K562 (cell line): ENCODE data around the gene MMP1. TPM values are rescaled to one million over a fixed set of nuclear protein-coding genes. Genes with fewer than 3 reads are reported as not detected.

ENCODE experiments used
- ATAC-seq: fragments of 200-7000 bp; cut with Tn5 transposase; 3 replicates; pipeline ENCODE4 v1.9.1; 2020; ENCODE audit warnings: moderate library complexity
- BruUV-seq: library from RNA; stranded (reverse); fragments of 400-500 nt; replicated peaks from 2 replicates; lab custom pipeline; 2021; lab: Mats Ljungman, UMichigan
- CTCF ChIA-PET: fragments of 300-600 bp; formaldehyde crosslinking; extraction: SDS; loops from one replicate; lab custom pipeline; 2021; ENCODE audit warnings: low intra/inter-chr PET ratio; lab: Yijun Ruan, JAX
- POLR2A ChIA-PET: fragments of 300-600, 350-650 bp; sonication (Branson Sonifier 250); formaldehyde crosslinking; extraction: SDS; loops from one replicate; lab custom pipeline; 2021; ENCODE audit warnings: antibody characterized with exemption, inconsistent platforms; lab: Yijun Ruan, JAX
- DNase-seq, 4 experiments: peaks; one replicate each; pipeline versions ENCODE4 v3.0.0 to v3.0.0-alpha.2; 2011 to 2018; ENCODE audit warnings: low spot score in 3 of 4, mixed read lengths in 3 of 4; ENCODE audit errors: extremely low read depth in 1 of 4
- FAIRE-seq: peaks from 2 replicates; lab custom pipeline; 2011; peaks lifted over from hg19 to GRCh38; lab: Jason Lieb, UNC
- H2AFZ ChIP-seq: 2 replicates; pipeline ENCODE4 v1.6.0; 2011; ENCODE audit warnings: low read depth, low read length, control low read depth, inconsistent platforms
- H3K27ac ChIP-seq: fragments of 200-600 bp; 3 replicates; pipeline ENCODE4 v1.8.0; 2011; ENCODE audit warnings: low read depth, mild to moderate bottlenecking, control low read depth, inconsistent platforms, low read length, moderate library complexity, mixed read lengths; ENCODE audit errors: extremely low read depth
- H3K27me3 ChIP-seq, 2 experiments: fragments of 300-600 bp in 1 of 2; 2 replicates in 1 of 2; 3 replicates in 1 of 2; pipeline versions ENCODE4 v1.6.0 to v1.8.0; 2011; ENCODE audit warnings: inconsistent platforms in 2 of 2, low read length in 2 of 2, mild to moderate bottlenecking in 1 of 2, mixed read lengths in 1 of 2, moderate library complexity in 1 of 2; ENCODE audit not compliant: control insufficient read depth in 2 of 2, insufficient read depth in 2 of 2
- H3K36me3 ChIP-seq: fragments of 300-600 bp; 3 replicates; pipeline ENCODE4 v1.8.0; 2011; ENCODE audit warnings: mild to moderate bottlenecking, low read length, inconsistent platforms; ENCODE audit not compliant: control insufficient read depth, insufficient read depth
- H3K4me1 ChIP-seq, 2 experiments: fragments of 200-600 bp in 1 of 2; replicated peaks in 1 of 2; 2 replicates in 1 of 2; 3 replicates in 1 of 2; pipeline versions ENCODE4 v1.5.1 to v1.8.0; 2011; ENCODE audit warnings: inconsistent platforms in 2 of 2, low read length in 2 of 2, mild to moderate bottlenecking in 1 of 2, mixed read lengths in 1 of 2, moderate library complexity in 1 of 2; ENCODE audit not compliant: control insufficient read depth in 2 of 2, insufficient read depth in 2 of 2
- H3K4me2 ChIP-seq: 2 replicates; pipeline ENCODE4 v1.6.1; 2011; ENCODE audit warnings: low read length, control low read depth, inconsistent platforms, mixed read lengths; ENCODE audit not compliant: insufficient read depth
- H3K4me3 ChIP-seq: fragments of 200-600 bp; sonication (generic), shearing (Covaris generic); 2 replicates; pipeline ENCODE4 v1.5.1; 2016; ENCODE audit warnings: control low read depth, inconsistent platforms
- H3K79me2 ChIP-seq: fragments of 200-600 bp; 3 replicates; pipeline ENCODE4 v1.8.0; 2011; ENCODE audit warnings: low read length, inconsistent platforms; ENCODE audit not compliant: control insufficient read depth, insufficient read depth
- H3K9ac ChIP-seq, 2 experiments: 2 replicates each; pipeline versions ENCODE4 v1.6.0 to v1.6.1; 2011; ENCODE audit warnings: low read depth in 2 of 2, low read length in 2 of 2, control low read depth in 1 of 2, inconsistent platforms in 1 of 2, mild to moderate bottlenecking in 1 of 2, mixed read lengths in 1 of 2; ENCODE audit not compliant: insufficient read depth in 1 of 2
- H3K9me1 ChIP-seq: one replicate; pipeline ENCODE4 v1.6.0; 2011; ENCODE audit warnings: inconsistent platforms, mild to moderate bottlenecking, low read length, moderate library complexity; ENCODE audit not compliant: control insufficient read depth, insufficient read depth
- H3K9me3 ChIP-seq: replicated peaks from 2 replicates; pipeline ENCODE4 v1.5.1; 2011; ENCODE audit warnings: low read depth, low read length, inconsistent platforms; ENCODE audit not compliant: control insufficient read depth, insufficient read depth
- H4K20me1 ChIP-seq: replicated peaks from 2 replicates; pipeline ENCODE4 v1.6.1; 2011; ENCODE audit warnings: low read length, inconsistent platforms, mixed read lengths; ENCODE audit not compliant: control insufficient read depth, insufficient read depth
- ATF3 ChIP-seq, 2 experiments: fragments of 450-650 bp in 1 of 2; sonication (generic) in 1 of 2; formaldehyde crosslinking in 1 of 2; IDR thresholded peaks in 1 of 2; conservative IDR thresholded peaks in 1 of 2; 2 replicates each; pipeline versions ENCODE4 v1.6.1 to v1.8.1; 2016 to 2023; ENCODE audit warnings: mild to moderate bottlenecking in 2 of 2, moderate library complexity in 2 of 2, inconsistent platforms in 1 of 2, missing genetic modification reagents in 1 of 2
- CREBBP ChIP-seq: IDR thresholded peaks from one replicate; pipeline ENCODE4 v1.6.1; 2012; ENCODE audit warnings: low read depth, mild to moderate bottlenecking, control low read depth, inconsistent platforms, low read length
- E2F4 ChIP-seq: sonication (generic); formaldehyde crosslinking; IDR thresholded peaks from 2 replicates; pipeline ENCODE4 v1.8.0; 2022; ENCODE audit warnings: mild to moderate bottlenecking, low read depth, missing genetic modification reagents
- ELF2 ChIP-seq: fragments of 250-450 bp; sonication (Bioruptor Pico); IDR thresholded peaks from 2 replicates; pipeline ENCODE4 v1.5.0; 2021; ENCODE audit warnings: mild to moderate bottlenecking
- ELF4 ChIP-seq: fragments of 450-650 bp; formaldehyde crosslinking; IDR thresholded peaks from 2 replicates; pipeline ENCODE4 v1.4.0; 2022; ENCODE audit warnings: missing genetic modification characterization
- HDAC8 ChIP-seq: fragments of 450-650 bp; IDR thresholded peaks from 2 replicates; pipeline ENCODE4 v1.6.1; 2016; ENCODE audit warnings: mild to moderate bottlenecking, missing genetic modification characterization, moderate library complexity, missing compliant biosample characterization
- NFATC3 ChIP-seq: fragments of 450-650 bp; IDR thresholded peaks from 2 replicates; pipeline ENCODE4 v1.6.1; 2017; ENCODE audit warnings: mild to moderate bottlenecking
- RBBP5 ChIP-seq: fragments of 200-600 bp; sonication (generic); IDR thresholded peaks from 2 replicates; pipeline ENCODE4 v1.6.1; 2012; ENCODE audit warnings: borderline replicate concordance, mild to moderate bottlenecking, low read length, control low read depth, inconsistent platforms; ENCODE audit not compliant: insufficient read depth, poor library complexity, severe bottlenecking
- SETDB1 ChIP-seq: IDR thresholded peaks from one replicate; pipeline ENCODE4 v1.6.1; 2012; ENCODE audit warnings: low read length, control low read depth, inconsistent platforms
- SP1 ChIP-seq: sonication (generic); formaldehyde crosslinking; IDR thresholded peaks from 2 replicates; pipeline ENCODE4 v1.8.1; 2022; ENCODE audit warnings: mild to moderate bottlenecking, missing genetic modification reagents
- TEAD2 ChIP-seq: fragments of 450-650 bp; IDR thresholded peaks from 2 replicates; pipeline ENCODE4 v1.6.1; 2016; ENCODE audit warnings: missing genetic modification characterization, control low read depth, missing compliant biosample characterization
- TFAM ChIP-seq: fragments of 250-450 bp; sonication (Bioruptor Pico); conservative IDR thresholded peaks from 2 replicates; pipeline ENCODE4 v1.5.0; 2021; ENCODE audit warnings: mild to moderate bottlenecking, moderate library complexity
- ZEB2 ChIP-seq: fragments of 450-650 bp; IDR thresholded peaks from 2 replicates; pipeline ENCODE4 v1.6.1; 2016
- ZFP36 ChIP-seq: fragments of 150-350 bp; IDR thresholded peaks from 2 replicates; pipeline ENCODE4 v1.6.1; 2018; ENCODE audit warnings: low read length, low read depth; ENCODE audit not compliant: partially characterized antibody
- ZNF134 ChIP-seq: fragments of 250-450 bp; sonication (Bioruptor Pico); conservative IDR thresholded peaks from 2 replicates; pipeline ENCODE4 v1.4.0; 2020
- ZNF212 ChIP-seq: fragments of 450-650 bp; formaldehyde crosslinking; IDR thresholded peaks from 2 replicates; pipeline ENCODE4 v1.4.0; 2020; ENCODE audit warnings: mild to moderate bottlenecking
- ZNF639 ChIP-seq, 2 experiments: fragments of 200-800 bp in 1 of 2; sonication (Bioruptor generic) in 1 of 2; sonication (generic) in 1 of 2; formaldehyde crosslinking in 1 of 2; IDR thresholded peaks in 1 of 2; conservative IDR thresholded peaks in 1 of 2; 2 replicates each; pipeline versions ENCODE4 v1.5.0 to v1.6.1; 2016 to 2020; ENCODE audit warnings: missing compliant biosample characterization in 1 of 2, missing genetic modification characterization in 1 of 2, missing genetic modification reagents in 1 of 2
- WGBS: fragments of 100-300 bp; shearing (Covaris generic); methylation state at CpG from one replicate; pipeline ENCODE4 v1.1.6; 2016; ENCODE audit warnings: low coverage, mixed read lengths; ENCODE audit not compliant: insufficient coverage; ENCODE audit errors: missing lambda C conversion rate; 5-methylcytosine and 5-hydroxymethylcytosine counted together
- in situ Hi-C: fragments of 300-500 bp; cut with MboI; formaldehyde crosslinking; loops from 4 replicates; pipeline ENCODE4 v1.15.0; 2018; ENCODE audit warnings: inconsistent platforms, mixed read lengths
- intact Hi-C: fragments of 100-400 bp; cut with micrococcal nuclease; formaldehyde crosslinking; loops from 2 replicates; pipeline ENCODE4 v1.14.2; 2022
- polyA plus RNA-seq, 8 experiments: library from polyadenylated mRNA; depleted of rRNA in 4 of 8; stranded (reverse) in 5 of 8; unstranded in 3 of 8; fragments of >200 nt; fragmentation: Nextera tagmentation in 2 of 8; fragmentation: Illumina TruSeq in 1 of 8; extraction: Ambion mirVana in 2 of 8; extraction: Trizol in 1 of 8; gene quantifications; 2 replicates each; pipeline versions ENCODE4 v1.2.1 to v1.2.3, GENCODE V29; 2011 to 2014; ENCODE audit warnings: inconsistent platforms in 1 of 8, missing spikeins in 1 of 8
- total RNA-seq, 7 experiments: library from RNA; depleted of rRNA in 6 of 7; stranded (reverse); fragments of >200 nt in 6 of 7; fragmentation: Illumina TruSeq in 2 of 7; extraction: Trizol in 2 of 7; gene quantifications; 2 replicates each; pipeline versions ENCODE4 v1.2.1 to v1.2.3, GENCODE V29; 2011 to 2021; ENCODE audit warnings: low replicate concordance in 1 of 7

Gene MMP1
- total and polyA plus RNA-seq, 9 of the 15 experiments (the other 6 are each of a cell fraction or from before 2014, with no cell fraction given): 0.06 to 0.33 (median 0.15) TPM; not detected in 2

DNA sequence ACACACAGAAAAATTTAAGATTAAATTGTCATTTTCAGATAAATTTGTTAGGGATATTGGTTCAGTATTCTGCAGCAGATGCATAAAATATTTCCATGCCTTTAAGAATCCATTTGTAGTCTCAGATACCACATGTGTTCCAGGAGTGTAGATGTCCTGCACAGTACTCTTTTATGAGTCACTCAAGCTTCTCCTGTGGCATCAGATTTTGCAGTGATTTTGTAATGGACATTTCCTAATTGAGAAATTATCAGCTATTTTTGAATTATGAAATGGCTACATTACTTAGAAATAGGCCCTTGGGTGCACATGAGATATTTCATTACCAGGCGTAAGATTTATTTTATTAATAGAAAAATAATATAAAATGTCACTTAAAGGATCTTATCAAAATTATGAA lies 26.6 kb upstream of the MMP1 start:
- FAIRE-seq (no peak), DNase-seq (no peak), ATAC-seq (no peak)
- no peaks in the 10 kb centered on the region for H4K20me1 ChIP-seq
- H3K9ac ChIP-seq: no peak overlapping the region
- no peak overlapping the region for H3K4me3 ChIP-seq
- 0% methylated on average over 1 of the region's 1 CpG for WGBS
- ChIA-PET CTCF (no interaction called here), POLR2A (no interaction called here)
- in situ Hi-C loops (no loop called here), intact Hi-C loops (no loop called here)
- H2AFZ ChIP-seq: no peak overlapping the region
- no peak for TF ChIP-seq ELF2 (CRISPR knock-in tag)
- TF ChIP-seq SETDB1: no peak
- no peak for TF ChIP-seq ZFP36
- TF ChIP-seq E2F4 (CRISPR knock-in tag): no peak
- TF ChIP-seq ZEB2: no peak
- no peak for TF ChIP-seq CREBBP
- TF ChIP-seq ATF3 (IDR thresholded peaks at IDR 0.05): no peak
- TF ChIP-seq ATF3 (CRISPR knock-in tag; conservative IDR thresholded peaks at IDR 0.05): no peak
- no peak for TF ChIP-seq HDAC8 (tag)
- no peak for TF ChIP-seq NFATC3
- no peak for TF ChIP-seq RBBP5
- no peak for TF ChIP-seq TEAD2
- no peak for TF ChIP-seq ZNF212 (CRISPR knock-in tag)
- no peak for TF ChIP-seq TFAM
- no peak for TF ChIP-seq ELF4 (CRISPR knock-in tag)
- TF ChIP-seq SP1 (CRISPR knock-in tag): no peak
- no peak for TF ChIP-seq ZNF134
- TF ChIP-seq ZNF639 (CRISPR knock-in tag; conservative IDR thresholded peaks at IDR 0.05 in 1 of 2, IDR thresholded peaks at IDR 0.05 in 1 of 2): no peak
- no peaks in the 10 kb centered on the region for H3K36me3 ChIP-seq
- H3K27me3 ChIP-seq: no peaks in the 10 kb centered on the region
- no peaks in the 10 kb centered on the region for H3K9me3 ChIP-seq
- H3K9me1 ChIP-seq: no peaks in the 10 kb centered on the region
- H3K4me2 ChIP-seq: no peak overlapping the region
- no TSS peak for BruUV-seq
- H3K79me2 ChIP-seq: no peaks in the 10 kb centered on the region
- no peaks in the 10 kb centered on the region for H3K4me1 ChIP-seq
- no peak overlapping the region for H3K27ac ChIP-seq
